ENCODE results near the gene CCDC34.
A peak's percentile ranks its signal among the peaks of the same experiment; 100 is the strongest.

Gene CCDC34, protein sequence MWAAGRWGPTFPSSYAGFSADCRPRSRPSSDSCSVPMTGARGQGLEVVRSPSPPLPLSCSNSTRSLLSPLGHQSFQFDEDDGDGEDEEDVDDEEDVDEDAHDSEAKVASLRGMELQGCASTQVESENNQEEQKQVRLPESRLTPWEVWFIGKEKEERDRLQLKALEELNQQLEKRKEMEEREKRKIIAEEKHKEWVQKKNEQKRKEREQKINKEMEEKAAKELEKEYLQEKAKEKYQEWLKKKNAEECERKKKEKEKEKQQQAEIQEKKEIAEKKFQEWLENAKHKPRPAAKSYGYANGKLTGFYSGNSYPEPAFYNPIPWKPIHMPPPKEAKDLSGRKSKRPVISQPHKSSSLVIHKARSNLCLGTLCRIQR

GRCh38 chr11:27362749-27363575, at the start of gene CCDC34:
Gene CCDC34, minus strand, starts transcription at chr11:27363215. Its CDS starts 21 bp downstream, at chr11:27363194.
- DNase-seq (ENCODE audit: low spot score), result peak; percentile 87

DNA sequence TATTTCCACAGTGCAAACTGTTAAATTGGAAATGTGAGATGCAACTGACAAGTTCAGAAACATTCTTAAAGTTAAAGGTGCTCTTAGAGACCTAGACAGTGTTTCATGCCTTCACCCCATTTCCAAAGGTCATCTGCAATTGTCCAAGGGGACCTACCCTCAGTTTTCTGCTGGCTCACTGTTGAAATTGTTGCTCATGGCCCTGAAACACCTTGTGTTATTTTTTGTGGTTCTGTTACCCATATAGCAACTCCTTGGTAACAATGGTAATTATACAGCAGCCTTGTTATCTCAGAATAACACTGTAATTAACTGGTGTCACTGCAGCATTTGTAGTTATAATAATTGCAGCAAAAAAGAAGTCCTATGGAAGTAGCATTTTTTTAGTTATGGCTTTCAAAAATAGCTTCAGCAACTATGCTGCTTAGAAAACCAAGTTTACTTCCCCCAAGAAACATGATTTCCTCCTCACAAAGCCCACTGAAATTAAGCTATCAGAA, 49.2 kb upstream of the CCDC34 start:
- no peak for DNase-seq (ENCODE audit: low spot score)

GRCh38 chr11:27411328-27411727, 48.3 kb upstream of the CCDC34 start:
- DNase-seq (ENCODE audit: low spot score), result no peak

- no peak for DNase-seq (ENCODE audit: low spot score)
These were observed 47.3 kb upstream of the CCDC34 start for GRCh38 chr11:27410272-27410671.

GRCh38 chr11:27409742-27410141, 46.7 kb upstream of the CCDC34 start:
- no peak for DNase-seq (ENCODE audit: low spot score)

- no peak for DNase-seq (ENCODE audit: low spot score)
These were observed 46.0 kb upstream of the CCDC34 start for GRCh38 chr11:27409049-27409448.

DNA sequence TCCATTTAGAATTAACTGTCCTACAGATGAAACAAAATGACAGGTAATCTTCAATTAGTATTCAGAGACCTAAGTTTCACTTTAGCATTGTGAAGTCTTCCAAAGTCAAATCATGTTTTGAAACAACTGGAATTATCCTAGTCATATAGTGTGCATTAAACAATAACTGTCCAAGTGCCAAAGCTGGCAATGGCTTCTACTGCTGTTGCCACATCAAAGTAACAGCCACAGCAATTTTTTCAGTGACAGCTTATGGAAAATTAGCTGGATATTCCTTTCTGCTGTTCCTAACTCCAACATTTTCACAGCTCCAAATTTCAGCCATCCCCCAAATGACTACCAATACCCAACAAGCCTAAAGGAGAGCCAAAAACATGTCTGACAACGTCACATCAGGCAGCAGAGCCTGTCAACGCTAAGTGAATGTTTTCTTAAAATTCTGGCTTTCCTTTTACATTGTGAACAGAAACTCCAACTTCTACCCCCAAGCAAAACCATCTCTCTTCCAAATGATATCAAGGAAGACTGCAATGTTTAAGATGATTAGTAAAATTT, 45.3 kb upstream of the CCDC34 start:
- no peak for DNase-seq (ENCODE audit: low spot score)

DNA sequence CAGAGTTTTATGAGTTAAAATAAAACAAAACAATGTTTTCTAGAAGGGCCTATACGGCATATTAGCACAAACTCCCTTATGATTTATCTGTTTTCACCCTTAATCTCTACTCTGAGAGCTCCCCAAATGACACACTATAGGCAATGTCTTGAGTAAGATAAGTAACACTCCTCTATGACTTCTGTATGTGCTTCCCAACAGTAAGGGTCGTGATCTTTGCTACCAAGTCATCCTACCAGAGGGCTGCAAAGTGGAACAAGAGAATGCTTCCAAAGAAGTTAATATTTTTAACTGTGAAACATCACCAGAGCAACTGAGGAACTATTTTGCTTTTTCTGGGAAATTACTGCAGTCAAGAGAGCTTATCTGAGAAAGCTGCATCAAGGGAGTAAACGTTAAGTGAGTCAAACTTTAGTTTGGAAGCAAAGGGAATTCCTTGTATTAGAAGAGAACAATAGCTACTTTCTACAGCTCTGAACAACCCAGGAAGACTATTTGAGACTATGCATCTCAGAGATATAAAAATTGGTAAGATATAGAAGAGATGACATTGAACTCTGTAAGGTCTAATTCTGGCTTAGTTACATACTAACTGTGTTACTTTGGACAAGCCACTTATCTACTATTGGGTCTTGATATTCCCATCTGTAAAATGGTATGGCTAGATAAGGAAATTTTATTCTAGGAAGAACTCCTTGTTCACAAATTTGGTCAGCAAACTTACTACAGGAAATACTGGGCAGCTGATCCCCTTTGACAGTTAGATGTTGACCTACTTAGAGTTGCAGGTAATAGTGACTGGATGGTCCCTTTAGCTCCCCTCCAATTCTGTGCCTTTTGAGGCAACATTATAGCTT, 43.7 kb upstream of the CCDC34 start:
- no peak for DNase-seq (ENCODE audit: low spot score)

GRCh38 chr11:27405134-27405533, 42.1 kb upstream of the CCDC34 start:
- no peak for DNase-seq (ENCODE audit: low spot score)

DNA sequence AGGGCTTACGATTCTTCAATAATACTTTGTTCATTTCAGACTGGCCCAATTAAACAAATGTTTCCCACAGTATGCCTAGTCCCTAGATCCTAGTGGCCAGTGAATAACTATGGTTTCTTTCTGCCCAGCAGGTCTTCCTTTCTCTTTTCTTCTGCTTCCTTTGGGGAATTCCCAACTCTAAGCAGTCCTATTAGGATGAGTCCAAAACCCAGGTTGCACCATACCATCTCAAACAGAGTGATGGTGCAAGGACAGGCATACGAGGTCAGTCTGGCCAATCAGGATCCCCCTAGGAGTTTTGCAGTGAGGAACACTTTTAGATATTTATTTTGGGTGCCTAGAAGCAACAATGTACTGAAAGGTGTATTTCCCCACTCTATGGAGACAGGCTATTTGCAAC, 41.4 kb upstream of the CCDC34 start:
- no peak for DNase-seq (ENCODE audit: low spot score)

DNA sequence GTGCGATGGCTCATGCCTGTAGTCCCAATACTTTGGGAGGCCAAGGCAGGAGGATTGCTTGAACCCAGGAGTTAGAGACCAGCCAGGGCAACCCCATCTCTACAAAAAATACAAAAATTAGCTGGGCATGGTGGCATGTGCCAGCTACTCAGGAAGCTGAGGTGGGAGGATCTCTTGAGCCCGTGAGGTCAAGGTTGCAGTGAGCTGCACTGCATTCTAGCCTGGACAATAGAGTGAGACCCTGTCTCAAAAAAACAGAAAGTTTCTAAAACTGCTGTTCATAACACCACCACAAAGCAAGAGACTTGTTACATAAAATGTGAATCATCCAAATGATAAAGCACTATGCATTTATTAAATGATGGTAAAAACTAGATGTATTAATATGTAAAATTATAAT, 40.2 kb upstream of the CCDC34 start:
- DNase-seq (ENCODE audit: low spot score), result no peak

DNA sequence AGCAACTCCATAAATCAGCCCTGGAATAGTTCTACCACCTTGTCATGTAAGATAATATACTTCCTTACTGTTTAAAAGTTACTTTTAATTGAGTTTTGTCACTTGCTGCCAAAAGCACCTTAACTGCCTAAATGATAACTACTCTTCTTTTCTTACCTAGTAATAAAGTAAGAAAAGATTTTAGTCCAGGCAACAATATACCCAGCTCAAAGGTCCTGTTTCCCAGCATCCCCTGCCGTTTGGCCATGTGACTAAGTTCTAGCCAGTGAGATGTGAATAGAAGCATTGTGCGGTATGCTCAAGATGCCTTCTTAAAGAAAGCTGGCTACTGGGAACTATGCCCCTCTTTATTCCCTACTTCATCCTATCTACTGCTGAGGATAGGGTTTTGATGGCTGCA, 39.4 kb upstream of the CCDC34 start:
- no peak for DNase-seq (ENCODE audit: low spot score)

DNA sequence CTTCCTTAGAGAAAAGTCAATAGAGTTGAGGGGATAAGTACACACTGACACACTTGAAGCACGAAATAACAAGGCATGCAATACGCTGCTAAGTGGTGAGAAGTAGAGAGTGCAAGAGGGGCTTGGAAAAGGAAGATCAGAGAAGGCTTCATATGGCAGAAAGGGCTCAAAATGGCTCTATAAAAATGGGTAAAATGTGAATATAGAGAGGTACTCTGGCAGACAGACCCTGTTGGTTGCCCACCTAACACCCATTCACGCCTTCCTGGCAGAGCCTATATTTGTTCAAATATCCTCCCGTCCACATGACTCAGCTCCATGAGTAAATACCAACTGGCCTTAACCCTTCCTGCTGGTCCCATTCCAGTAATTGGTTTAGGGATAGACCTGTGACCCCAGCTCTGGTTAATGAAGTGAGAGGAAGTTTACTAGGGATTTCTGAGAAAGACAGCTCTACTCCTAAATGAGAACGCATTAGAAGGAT, 38.9 kb upstream of the CCDC34 start:
- DNase-seq (ENCODE audit: low spot score), result no peak

DNA sequence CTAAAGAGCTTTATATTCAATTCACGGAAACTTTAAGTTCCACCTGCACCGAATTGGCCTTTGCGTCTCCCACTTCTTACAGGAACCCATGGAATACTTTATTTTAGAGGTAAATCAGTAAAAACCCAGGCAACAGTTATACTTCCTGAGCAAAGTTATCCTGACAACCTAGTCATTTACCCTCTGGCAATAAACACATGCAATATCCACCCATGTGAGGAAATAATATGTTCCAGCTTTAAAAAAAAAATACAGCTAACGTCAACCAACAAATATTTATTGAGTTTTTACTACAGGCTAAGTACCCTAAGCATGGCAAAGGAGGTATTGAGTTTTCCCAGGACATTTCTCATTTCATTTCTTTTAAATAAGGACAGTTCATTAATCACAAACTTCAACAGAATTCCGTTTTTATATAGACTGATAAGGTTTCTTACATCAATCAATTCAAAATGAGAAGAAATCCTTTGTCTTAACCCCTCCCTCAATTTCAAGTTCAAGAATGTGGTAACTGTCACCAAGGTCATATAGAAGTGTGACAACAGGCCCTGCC, 38.3 kb upstream of the CCDC34 start:
- no peak for DNase-seq (ENCODE audit: low spot score)

DNA sequence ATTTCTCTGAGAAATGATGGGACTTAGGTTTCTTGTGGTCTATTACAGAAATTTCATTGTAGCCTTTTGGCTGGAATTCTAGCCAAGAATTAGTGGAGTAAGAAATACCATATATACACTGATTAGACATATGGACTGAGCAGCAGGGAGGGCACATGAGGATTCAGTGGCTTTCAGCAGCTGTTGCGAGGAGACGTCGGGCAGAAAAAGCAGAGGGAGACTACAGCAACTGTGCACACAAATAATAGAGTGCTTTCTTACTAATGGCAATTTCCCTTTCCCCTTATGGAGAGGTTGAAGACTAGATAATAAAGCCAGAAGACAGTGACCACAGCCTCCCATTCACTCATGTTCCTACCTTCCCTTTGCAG, 35.4 kb upstream of the CCDC34 start:
- no peak for DNase-seq (ENCODE audit: low spot score)

DNA sequence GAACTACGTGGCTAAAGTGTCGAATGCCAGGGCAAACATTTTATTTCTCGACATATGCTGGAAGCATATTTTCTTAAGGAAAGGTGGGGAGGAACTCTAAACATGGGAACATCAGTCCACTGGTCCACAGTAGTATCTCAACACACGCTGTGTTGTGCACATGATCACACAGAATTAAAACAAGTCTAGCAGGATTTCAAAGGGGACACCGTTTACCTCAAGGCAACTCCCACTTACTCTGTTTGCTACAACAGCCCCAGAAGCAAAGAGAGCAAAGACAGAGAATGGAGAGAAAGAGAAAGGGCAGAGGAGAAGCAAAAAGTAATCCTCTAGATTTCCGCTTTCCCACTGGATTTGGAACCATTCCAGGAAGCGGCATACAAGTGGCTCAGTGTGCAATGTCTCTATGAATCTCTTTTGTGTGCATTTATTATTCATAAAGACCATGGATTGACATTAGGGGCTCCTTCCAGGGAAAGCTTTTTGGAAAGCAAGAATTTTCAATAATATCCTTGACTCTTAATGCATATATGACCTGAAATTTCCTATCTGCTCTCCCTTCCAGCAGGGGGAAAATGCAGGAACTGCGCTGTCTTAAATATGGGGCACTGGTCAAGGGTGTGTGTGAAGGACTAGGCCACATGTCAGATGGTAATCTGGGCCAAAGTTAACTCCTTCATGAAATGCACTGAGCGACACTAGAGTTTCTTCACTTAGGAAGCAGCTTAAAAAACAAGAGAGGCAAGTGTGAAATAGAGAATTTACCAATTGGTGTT, 34.8 kb upstream of the CCDC34 start:
- DNase-seq (ENCODE audit: low spot score), result no peak

DNA sequence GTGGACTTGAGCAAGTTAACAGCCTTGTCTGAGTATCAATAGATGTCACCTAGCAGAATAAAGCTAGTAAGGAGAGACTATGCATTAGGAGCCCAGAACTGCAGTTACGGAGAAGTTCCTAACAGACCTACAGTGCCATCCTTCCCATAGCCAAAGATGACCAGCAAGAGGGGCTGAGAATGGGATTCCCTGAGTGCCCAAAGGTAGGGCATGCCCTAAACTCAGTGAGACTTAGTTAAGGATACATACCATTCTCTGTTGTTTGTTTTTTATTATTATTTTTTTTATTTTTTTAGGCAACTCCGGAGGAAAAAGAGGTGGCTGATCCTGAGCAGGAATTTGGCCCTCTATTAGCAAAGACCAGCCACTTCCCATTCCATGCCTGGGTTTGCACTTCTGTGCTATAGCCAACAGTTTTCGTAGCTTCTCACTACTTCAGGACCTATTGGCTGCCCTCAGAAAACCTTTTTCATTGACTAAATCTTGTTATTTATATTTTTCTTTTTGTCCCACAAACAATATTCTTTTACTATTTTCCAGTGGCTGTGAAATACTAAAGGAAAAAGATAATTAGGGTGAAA, 33.3 kb upstream of the CCDC34 start:
- no peak for DNase-seq (ENCODE audit: low spot score)

DNA sequence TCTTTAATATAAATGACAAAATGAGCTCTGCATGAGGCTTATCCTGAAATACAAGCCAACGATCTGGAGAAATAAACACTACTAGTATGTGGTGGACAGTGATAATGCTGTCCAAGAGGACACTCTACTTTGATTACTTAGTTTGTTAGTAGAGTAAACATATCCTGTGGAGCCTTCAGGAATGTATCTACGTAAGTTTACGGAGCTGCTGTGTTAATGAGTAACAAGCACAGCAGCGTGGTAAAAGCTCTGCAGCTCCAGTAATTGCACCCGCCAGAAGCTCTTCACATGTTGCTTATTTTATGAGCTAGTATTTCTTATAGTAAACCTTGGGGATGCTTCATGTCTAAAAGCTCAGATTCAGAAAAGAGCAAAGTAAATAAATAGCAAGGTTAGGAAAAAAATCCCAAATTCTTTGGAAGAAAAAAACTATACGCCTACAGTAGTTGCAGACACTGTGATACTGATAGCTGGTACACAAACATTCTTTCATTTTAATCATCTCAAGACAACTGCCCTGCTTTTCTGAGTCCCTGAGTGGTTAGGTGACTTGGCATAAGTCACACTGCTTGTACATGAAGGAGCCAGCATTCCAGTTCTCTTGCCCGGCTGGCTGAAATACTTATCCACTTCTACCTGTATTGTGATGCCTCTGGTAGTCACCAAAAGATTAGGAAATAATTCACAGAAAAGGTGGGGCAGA, 32.7 kb upstream of the CCDC34 start:
- peak; percentile 60 for DNase-seq (ENCODE audit: low spot score)

- no peak for DNase-seq (ENCODE audit: low spot score)
These were observed 31.8 kb upstream of the CCDC34 start for GRCh38 chr11:27394781-27395228.
